Measurements from ENCODE around the gene KRT33B. TPM values are rescaled to one million over a fixed set of nuclear protein-coding genes. Genes with fewer than 3 reads are reported as not detected.

The KRT33B gene
- total RNA-seq, 4 donors from 2014 or later: not detected

DNA sequence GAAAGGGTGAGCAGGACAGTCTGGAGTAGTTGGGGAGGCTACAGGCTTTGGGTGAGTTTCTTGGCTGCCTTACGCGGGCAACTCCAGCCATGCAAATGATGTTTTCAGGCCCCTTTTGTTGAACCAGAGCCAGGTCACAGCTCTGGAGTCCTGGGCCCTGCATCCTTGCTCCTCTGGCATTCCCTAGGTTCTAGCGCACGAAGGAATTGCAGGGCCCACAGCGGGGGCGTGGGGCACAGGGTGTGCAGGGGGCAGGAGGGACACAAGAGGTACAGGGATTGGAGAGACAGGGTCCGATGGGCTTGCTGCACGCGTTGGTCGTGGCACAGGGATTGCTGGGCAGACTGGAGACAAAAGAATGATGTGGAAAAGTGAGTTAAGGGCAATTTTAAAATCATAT is 24.2 kb upstream of the KRT33B start:
- no peaks in the 10 kb centered on the region for H3K27me3 ChIP-seq
- no peak overlapping the region for H3K27ac ChIP-seq
- H3K36me3 ChIP-seq: no peaks in the 10 kb centered on the region
- H3K4me3 ChIP-seq (replicated peaks in 1 of 3): no peak overlapping the region
- no peak for DNase-seq
- intact Hi-C loops (cut with DNase I): no loop called here
- TF ChIP-seq POLR2A (IDR thresholded peaks at IDR 0.05): no peak
- TF ChIP-seq, protein P1, sequence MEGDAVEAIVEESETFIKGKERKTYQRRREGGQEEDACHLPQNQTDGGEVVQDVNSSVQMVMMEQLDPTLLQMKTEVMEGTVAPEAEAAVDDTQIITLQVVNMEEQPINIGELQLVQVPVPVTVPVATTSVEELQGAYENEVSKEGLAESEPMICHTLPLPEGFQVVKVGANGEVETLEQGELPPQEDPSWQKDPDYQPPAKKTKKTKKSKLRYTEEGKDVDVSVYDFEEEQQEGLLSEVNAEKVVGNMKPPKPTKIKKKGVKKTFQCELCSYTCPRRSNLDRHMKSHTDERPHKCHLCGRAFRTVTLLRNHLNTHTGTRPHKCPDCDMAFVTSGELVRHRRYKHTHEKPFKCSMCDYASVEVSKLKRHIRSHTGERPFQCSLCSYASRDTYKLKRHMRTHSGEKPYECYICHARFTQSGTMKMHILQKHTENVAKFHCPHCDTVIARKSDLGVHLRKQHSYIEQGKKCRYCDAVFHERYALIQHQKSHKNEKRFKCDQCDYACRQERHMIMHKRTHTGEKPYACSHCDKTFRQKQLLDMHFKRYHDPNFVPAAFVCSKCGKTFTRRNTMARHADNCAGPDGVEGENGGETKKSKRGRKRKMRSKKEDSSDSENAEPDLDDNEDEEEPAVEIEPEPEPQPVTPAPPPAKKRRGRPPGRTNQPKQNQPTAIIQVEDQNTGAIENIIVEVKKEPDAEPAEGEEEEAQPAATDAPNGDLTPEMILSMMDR (IDR thresholded peaks at IDR 0.05): no peak
- H3K9me3 ChIP-seq: no peaks in the 10 kb centered on the region
- H3K4me1 ChIP-seq: no peaks in the 10 kb centered on the region
- WGBS, 2 donors: 82 to 87% methylated on average over 10 of the region's 10 CpGs

DNA sequence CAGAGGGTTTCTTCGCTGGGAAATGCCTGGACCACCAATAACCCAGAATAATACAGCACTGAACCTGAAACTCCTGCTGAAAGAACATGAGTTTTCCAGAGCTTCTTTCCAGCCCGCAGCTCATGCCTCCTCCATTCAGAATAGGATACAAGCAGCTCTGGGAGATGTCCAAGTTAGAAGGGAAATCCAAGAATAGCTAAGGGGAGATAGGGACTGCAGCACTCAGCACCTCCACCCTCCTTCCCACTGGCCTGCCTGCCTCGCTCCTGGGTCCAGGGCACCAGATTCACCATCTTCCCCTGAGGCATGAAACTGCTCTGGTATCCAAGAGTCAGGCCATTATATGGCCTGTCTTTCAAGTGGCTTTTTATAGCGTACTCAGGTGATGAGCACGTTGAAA is 23.7 kb upstream of the KRT33B start:
- Histone ChIP-seq H3K27me3 (no peaks in the 10 kb centered on the region), H3K4me1 (no peaks in the 10 kb centered on the region), H3K36me3 (no peaks in the 10 kb centered on the region), H3K4me3 (replicated peaks in 1 of 3) (no peak overlapping the region), H3K27ac (no peak overlapping the region), H3K9me3 (no peaks in the 10 kb centered on the region)
- intact Hi-C loops (cut with DNase I): no loop called here
- no peak for DNase-seq
- 69 to 70% methylated on average over 5 of the region's 5 CpGs for WGBS, 2 donors
- TF ChIP-seq, protein P1 (IDR thresholded peaks at IDR 0.05): no peak
- TF ChIP-seq POLR2A (IDR thresholded peaks at IDR 0.05): no peak

DNA sequence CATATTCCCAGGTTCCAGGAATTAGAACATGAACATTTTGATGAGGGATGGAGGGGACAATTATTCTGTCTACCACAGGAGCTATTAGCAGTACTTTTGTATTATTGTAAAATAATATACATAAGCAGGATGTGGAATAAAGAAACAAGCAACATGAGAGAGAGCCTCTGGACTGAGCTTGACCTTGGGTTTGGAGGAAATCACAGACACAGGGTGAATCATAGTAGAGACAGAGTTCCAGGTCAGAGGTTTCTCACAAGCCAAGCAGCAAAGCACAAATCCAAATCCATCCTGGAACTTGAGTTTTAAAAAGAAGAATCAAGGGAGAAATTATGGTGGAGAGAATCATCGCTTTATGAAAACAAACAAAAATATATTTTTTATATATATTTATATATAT is 22.7 kb upstream of the KRT33B start:
- H3K36me3 ChIP-seq: no peaks in the 10 kb centered on the region
- no peak for TF ChIP-seq POLR2A (IDR thresholded peaks at IDR 0.05)
- TF ChIP-seq, protein P1 (IDR thresholded peaks at IDR 0.05): no peak
- DNase-seq: no peak
- no peaks in the 10 kb centered on the region for H3K27me3 ChIP-seq
- no peak overlapping the region for H3K27ac ChIP-seq
- no peak overlapping the region for H3K4me3 ChIP-seq (replicated peaks in 1 of 3)
- intact Hi-C loops (cut with DNase I): no loop called here
- no peaks in the 10 kb centered on the region for H3K4me1 ChIP-seq
- 94 to 95% methylated on average over 1 of the region's 1 CpG for WGBS, 2 donors
- H3K9me3 ChIP-seq: no peaks in the 10 kb centered on the region

DNA sequence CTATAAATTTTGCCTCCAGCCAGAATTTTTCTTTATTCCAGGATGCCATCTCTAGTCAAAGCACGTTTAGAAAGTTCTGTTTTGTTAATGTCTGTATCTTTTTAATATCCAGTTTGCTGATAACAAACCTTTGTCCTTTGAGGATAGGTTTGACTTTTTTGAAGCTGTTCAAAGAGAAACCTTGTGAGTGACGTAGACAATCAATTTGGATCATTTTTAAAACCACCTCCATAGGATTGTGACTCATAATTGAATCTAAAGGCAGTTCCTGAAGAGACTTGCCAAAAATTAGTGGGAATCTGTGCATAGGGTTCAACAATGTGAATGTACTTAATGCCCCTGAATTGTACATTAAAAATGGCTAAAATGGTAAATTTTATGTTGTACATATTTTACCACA is 21.9 kb upstream of the KRT33B start:
- intact Hi-C loops (cut with DNase I): no loop called here
- no peaks in the 10 kb centered on the region for H3K4me1 ChIP-seq
- 79 to 85% methylated on average over 2 of the region's 2 CpGs for WGBS, 2 donors

DNA sequence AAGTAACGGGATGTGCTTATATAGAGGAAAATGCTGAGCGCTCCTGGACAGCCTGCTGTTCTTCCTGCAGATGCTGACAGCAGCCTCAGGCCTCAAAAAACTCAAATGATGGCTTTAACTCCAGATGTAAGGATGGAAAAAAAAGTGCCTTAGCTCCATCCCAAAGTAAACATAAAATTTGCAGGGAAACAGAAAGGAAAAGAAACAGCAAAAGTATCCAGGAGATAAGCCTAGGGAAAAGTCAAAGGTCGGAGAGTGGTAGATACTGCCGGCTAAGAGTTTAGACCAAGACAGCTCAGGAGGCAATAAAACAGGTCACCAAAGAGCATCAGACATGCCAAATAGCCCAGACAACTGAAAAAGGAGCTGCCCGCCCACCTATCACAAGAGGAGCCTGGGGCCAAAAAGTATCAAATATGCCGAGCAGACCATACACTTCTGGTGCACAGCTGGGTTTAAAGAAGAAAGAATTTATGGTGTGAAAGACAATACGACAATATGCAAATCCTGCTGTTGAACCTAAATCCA is 20.9 kb upstream of the KRT33B start:
- no peak overlapping the region for H3K4me3 ChIP-seq (replicated peaks in 1 of 3)
- no peaks in the 10 kb centered on the region for H3K4me1 ChIP-seq
- DNase-seq: no peak
- no peak for TF ChIP-seq POLR2A (IDR thresholded peaks at IDR 0.05)
- TF ChIP-seq, protein P1 (IDR thresholded peaks at IDR 0.05): no peak
- 74 to 87% methylated on average over 7 of the region's 7 CpGs for WGBS, 2 donors
- intact Hi-C loops (cut with DNase I): no loop called here
- H3K27ac ChIP-seq: no peak overlapping the region
- no peaks in the 10 kb centered on the region for H3K27me3 ChIP-seq
- H3K9me3 ChIP-seq: no peaks in the 10 kb centered on the region
- H3K36me3 ChIP-seq: no peaks in the 10 kb centered on the region

More for the DNA sequence above, 21.9 kb upstream of the KRT33B start:
- no peak for DNase-seq
- TF ChIP-seq, protein P1 (IDR thresholded peaks at IDR 0.05): no peak
- TF ChIP-seq POLR2A (IDR thresholded peaks at IDR 0.05): no peak
- H3K27me3 ChIP-seq: no peaks in the 10 kb centered on the region
- H3K4me3 ChIP-seq (replicated peaks in 1 of 3): no peak overlapping the region
- no peaks in the 10 kb centered on the region for H3K9me3 ChIP-seq
- no peak overlapping the region for H3K27ac ChIP-seq
- H3K36me3 ChIP-seq: no peaks in the 10 kb centered on the region

All from thyroid gland (tissue), 4 donors.